HG02840 (cell line): ENCODE measurements around the gene MAP3K10.
"Not testable (repeated sequence)": the region's sequence is repeated elsewhere in the genome, so short reads cannot be mapped to it uniquely, and the experiment has no call there.

Experiments used
- ATAC-seq: cut with Tn5 transposase; IDR thresholded peaks from one replicate; pipeline ENCODE4 v1.9.1; 2021; ENCODE audit warnings: mild to moderate bottlenecking, moderate library complexity, moderate number of reproducible peaks; ENCODE audit not compliant: unreplicated experiment, low FRiP score

The MAP3K10 gene

DNA sequence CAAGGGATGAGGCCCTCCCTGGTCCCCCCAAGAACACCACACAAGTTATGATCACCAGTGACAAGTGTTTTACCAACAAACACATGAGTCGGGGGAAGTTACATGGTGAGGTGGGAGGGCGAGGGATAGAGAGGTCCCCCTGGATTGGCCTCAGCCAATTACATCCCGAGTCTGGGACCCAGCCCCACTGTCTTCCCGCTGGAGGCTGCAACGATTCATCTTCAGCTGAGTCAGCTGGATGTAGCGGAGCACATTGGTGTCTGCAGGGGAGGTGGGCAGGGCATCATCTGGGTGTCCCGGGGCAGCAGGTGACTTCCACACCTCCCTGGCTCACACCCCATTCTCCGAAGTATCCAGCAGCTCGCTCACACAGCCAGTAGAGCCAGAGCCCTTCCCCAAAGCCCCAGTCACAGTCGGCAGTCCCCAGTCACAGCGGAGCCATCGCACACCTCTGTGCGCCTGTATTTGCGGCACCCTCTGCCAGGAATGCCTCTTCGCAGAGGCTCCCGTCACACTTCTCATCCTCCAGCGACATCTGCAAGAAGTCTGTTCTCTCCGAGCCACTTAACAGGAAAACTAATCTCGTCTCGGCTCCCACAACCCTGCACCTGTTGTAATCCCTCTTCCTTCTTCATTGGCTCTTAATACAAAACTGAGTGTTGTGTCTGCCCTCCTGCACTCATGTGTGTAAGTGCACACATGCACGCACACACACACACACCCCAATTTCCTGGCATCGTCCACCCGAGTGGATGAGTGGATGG, 25.0 kb downstream of the MAP3K10 start:
- ATAC-seq, result no peak

DNA sequence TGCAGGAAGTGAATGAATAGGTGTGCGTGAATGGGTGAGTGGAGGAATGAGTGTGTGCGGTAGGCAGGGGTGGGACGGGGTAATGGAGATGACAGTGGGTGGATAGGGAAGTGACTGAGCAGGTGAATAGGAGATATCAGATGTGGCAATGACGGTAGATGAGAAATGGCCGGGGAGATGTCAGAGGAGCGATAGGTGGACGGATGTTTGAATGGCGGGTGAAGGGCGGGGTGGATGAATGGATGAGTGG, 25.5 kb downstream of the MAP3K10 start:
- ATAC-seq, result no peak

DNA sequence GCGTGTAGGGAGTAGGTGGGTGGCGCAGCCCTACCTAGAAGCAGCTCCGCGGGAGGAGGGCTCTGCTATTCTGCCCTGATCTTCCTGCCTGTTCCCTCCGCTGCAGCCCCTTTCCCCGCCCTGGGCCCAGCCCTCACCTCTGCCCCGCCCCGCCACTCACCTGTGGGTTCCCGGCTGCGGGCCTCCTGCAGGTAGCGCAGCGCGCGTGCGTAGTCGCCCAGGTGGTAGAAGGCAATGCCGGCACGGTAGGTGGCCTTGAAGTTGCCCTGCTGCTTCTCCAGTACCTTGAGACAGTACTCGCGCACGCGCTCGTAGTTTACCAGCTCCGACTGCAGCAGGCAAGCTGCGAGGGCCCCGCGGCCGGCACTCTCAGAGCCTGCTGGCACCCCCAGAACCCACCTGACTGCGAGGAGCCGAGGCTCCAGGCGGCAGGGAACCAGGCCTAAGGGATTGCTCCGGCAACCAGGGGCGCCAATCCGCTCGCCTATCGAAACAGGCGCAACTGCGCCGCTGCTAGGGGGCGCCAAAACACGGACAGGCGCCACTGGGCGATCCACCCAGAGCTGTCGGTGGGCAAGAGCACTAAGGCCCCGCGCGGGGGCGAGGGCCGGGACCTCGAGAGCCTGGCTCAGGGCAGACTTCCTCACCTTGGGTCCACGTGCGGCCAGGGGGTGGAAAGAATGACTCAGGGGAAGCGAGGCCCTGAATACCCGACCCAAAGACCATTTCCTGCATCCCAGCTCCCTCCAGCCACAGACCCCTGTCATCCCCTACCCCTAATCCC, 26.0 kb downstream of the MAP3K10 start:
- no peak for ATAC-seq

DNA sequence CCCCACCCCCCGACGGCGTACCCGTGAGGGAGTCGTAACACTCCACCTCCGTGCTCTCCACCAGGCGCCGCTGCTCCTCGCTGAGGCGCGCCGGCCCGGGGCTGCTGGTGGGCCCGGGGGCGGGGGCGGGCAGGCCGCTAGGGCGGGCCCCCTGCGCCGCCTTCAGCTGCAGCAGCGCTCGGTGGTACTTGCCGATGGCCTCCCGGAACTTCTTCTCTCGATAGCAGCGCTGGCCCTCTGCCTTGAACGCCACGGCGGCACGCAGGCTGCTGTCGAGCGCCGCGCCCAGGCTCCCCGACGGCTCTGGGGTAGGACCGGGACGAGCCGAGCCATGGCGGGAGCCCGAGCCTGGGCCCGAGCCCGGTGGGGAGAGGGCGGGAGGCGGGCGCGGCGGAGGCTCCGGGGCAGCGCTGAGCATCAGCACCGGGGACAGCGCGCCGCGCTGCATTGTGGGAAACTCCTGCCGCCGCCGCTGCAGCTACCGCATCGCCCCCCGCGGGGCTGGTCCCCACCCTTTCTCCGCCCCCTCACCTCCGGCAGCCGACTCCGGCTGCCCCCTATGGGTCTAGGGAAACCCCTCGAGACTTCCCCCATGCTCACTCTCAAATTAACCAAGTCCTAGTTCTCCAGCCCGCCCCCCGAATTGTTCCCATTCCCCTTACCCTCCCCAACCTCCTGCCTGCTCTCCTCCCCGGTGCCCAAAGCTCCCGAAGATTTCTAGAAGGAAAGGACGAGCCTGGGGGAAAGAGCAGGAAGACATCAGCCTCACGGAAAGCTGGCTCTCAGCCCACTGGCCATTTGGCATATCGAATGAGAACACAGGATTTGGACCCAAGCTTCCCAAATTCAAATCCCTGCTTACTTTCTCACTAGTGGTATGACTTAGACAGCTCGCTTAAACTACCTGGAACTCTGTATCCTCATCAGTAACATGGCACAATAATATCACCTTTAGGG, 27.0 kb downstream of the MAP3K10 start, which contains the start of gene TTC9B:
Gene TTC9B, minus strand, starts transcription at position 451 of the 957 bp plus-strand sequence. Its CDS starts 3 bp downstream, at position 448.
- ATAC-seq, result no peak

DNA sequence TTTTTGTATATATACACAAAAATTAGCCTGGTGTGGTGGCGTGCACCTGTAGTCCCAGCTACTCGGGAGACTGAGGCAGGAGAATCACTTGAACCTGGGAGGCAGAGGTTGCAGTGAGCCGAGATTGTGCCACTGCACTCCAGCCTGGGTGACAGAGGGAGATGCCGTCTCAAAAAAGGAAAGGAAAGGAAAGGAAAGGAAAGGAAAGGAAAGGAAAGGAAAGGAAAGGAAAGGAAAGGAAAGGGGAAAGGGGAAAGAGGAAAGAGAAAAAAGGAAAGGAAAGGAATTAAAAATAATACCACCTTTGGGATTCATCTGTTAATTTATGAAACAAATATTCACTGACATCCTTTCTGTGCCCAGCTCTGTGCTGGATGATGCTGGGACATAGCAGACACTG, 27.8 kb downstream of the MAP3K10 start:
- not testable (repeated sequence) for ATAC-seq

DNA sequence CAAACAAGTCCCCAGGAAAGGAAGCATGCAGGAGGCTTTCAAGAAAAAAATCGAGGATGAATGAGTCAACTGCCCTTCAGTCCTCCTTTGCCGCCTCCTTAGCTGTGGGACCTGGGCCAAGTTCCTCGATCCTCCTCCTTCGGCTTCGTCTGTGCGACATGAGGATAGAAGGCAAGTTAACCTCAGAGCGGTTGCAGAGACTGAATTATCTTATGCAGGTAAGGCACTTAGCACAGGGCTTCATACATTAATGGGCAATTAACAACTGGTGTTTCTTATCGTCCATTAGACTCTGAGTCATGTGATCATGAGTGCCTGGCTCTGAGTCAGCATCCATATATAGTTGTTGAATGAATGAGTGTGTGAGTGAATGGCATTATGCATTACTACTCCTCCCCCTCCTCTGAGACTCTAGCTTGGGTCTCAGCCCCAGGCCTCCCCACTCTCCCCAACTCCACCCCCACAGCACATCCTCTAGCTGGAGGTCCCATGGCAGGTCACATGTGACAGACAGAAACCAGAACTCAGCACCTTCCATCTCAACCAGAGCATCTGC, 28.6 kb downstream of the MAP3K10 start:
- no peak for ATAC-seq

DNA sequence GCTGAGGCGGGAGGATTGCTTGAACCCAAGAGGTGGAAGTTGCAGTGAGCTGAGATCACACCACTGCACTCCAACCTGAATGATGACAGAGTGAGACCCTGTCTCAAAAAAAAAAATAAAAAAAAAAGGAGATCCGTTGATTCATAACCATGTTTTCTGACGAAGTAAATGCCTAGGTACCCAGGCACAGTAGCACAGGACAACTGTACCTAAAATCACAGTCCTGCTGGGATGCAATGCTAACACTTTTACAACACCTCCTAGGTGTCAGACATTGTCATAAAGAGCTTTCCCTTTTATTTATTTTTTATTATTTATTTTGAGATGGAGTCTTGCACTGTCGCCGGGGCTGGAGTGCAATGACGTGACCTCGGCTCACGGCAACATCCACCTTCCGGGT, 29.4 kb downstream of the MAP3K10 start:
- no peak for ATAC-seq

DNA sequence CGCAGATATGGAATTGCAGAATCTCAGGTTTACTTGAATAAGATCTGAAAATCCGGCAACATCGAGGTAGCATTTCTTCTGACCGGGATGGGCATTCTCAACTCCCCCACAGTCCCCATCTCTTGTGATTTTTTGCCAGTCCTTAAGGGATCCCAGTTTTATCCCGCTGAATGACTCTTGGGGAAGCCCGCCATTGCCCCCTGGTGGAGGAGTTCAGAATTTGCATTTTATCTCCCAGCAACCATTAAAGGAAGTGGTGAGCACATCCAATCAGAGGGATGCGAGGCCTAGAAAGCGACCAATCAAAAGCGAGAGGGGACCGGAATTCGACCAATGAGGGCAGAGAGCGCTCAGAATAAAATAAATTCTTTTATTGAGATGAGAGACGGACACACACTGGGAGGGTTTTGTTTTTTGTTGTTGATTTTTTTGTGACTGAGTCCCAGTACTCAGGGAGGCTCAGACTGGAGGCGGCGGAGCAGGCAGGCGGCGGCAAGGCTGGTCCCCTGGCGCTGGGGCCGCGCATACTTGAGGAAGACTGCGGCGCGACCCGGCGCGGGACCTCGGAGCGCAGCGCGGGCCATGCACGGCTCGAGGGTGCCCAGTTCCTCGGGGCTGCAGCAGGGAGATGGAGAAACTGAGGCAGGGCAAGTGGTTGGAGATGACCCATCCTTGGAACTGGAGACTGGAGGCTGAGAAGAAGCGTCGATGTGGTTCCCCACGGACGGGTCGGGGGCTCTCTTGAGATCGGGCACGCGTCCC, 30.8 kb downstream of the MAP3K10 start:
- no peak for ATAC-seq

DNA sequence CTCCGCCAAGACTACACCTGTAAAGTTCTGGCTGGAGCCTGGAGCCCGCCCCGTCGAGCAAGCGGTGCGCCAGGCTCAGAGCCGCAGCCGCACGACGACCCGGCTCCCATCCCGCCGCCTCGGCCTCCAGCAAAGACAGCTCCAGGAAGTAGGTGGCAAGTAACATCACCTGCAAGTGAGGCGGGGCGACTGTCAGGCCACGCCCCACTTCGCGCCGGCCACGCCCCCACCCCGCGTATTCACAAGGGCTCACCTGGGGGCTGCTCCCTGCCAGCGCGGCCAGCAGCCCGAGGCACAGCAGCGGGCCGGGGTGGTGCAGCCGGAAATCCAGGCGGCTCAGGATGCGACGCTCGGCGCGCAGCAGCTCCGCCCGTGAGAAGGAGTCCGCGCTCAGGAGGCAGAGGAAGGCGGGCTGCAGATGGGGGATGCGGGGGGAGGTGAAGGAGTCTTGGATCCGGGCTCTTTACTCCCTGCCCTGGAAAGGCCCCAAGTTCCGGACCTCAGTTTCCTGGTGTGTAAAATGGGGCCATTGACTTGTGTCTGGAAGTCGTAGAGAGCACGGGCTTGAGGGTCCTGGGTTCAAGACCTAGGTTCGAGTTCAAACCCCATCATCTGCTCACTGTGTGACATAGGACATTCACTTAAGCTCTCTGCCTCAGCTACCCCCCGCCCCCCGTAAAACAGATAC, 32.1 kb downstream of the MAP3K10 start:
- no peak for ATAC-seq

DNA sequence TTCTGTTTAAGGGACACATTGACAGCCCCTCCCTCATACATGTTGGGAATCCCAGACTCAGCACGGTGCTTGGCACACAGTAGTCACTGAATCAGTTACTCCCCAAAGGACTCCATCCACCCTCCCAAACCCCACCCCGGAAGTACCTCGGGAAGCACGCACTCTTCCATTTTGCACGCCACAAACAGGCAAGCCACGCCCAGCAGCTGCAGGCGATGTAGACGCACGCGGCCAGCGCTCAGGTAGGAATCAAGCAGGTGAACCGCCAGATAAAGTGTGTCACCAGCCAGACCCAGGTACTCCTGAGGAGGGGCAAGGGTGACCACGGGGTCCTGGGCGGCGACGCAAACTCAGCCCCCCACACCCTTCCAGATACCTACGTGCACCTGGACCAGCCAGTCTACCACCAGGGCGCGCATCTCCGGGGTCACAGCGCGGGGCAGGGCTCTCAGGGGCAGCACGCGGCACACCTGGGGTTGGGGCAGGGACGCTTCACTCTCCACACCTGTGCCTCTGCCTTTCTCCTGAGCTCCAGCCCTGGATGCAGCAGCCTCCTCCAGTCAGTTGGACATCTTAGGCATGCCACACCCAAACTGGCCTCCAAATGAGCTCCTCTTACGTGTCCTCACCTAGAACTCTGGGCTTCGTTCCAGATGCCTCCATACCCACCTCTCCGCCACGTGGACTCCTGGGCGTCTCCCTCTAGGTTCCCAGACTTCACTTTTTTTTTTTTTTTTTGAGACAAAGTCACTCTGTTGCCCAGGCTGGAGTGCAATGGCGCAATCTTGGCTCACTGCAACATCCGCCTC, 33.3 kb downstream of the MAP3K10 start:
- ATAC-seq, result no peak

DNA sequence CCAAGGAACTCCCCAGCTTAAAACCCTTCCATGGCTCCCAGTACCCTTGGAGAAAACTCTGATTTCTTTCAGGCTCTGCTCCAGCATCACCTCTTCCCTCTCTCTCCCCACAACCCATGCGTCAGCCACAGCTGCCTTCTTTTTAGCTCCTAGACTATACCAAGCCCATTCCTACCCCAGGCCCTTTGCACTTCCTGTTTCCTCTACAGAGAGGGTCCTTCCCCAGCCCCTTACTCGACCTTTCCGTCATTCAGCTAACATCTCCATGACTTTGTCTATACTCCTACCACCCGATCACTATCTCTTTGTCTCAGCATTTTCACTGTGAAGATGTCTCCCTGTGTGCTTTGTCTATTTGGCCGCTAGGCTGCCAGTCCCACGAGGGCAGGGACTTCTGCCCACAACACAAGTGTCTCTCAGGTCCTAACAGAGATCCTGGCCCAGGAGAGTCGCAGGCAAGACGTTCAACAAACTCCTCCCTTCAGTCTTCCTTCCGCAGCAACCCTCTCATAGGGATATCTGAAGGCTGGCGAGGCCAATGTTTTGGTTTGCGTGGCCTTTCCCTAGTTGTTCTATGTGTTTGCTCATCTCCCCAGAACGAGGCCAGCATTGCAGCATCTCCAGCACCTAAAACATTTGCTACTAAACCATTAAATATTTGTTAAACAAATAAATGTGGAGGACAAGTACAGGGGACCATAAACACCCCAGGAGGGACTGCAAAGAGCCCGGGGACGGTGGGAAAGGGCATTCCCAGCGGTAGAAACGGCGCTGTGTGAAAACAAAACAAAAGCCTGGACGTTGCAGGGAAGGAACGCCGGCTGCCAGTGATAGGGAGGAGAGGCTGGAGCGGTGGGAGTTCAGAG, 34.4 kb downstream of the MAP3K10 start:
- no peak for ATAC-seq

DNA sequence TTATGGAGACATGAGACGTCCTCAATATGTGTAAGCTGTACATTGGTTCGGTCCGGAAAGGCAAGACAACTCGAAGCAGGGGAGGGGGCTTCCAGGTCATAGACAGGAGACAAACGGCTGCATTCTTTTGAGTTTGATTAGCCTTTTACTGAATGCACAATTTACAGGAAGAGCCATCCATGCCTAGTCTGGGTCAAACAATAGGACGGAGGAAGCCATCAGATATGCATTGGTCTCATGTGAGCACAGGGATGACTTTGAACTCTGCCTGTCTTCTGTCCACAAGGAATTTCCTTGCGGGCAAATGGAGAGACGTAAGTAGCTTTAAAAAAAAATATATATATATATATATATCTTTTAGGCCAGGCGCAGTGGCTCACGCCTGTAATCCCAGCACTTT, 37.1 kb downstream of the MAP3K10 start:
- ATAC-seq, result no peak

DNA sequence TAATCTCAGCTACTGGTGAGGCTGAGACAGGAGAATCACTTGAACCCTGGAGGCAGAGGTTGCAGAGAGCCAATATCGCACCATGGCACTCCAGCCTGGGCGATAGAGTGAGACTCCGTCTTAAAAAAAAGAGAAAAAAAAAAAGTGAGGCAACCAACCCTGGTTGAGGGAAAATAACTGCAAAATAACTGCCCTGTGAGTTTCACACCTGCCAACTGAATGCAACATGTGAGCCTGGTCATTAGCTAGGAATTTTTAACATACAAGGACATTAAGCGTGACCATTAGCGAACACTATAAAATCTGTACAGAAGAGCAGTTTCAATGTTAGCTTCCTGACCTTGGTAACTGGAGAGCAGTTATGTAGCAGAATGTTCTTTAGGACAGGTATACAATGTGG, 37.6 kb downstream of the MAP3K10 start:
- ATAC-seq, result no peak

DNA sequence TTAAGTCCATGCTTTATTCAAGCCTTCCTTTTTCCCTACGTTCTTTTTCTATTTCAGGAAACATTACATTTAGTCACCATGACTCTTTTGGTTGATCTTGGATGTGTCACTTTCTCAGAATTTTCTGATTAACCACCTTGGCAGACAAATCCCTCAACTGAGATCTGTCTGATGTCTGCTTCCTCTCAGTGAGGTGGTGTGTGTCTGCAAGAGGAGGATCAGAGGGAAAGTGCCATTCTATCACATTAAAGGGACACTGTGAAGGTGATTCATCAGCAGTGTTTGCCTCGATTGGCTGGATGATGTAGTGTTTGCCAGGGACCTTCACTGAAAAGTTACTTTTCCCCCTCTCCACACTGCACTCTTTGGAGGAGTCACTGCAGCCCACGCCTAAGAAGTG, 38.3 kb downstream of the MAP3K10 start:
- no peak for ATAC-seq

DNA sequence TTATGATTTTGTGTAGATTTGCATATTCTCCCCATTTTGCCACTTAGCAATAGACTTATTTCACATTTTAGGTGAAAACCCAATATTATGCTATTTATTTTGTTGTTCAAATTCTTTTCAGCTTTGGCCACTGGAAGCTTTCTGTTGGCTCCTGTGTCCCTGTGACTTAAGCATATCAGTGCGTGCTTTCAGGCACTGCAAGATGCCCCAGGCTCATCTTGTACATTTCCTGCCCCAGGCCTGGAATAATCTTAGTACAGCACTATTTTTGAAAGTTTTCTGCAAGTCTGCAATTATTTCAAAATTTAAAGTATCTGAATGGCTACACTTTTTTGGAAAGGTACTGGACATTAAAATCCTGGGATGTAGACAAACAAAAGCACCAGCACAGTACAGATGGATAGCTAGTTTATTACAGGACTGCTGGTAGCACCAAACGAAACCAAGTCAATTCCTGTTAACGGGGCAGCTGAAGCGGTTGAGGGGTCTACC, 38.7 kb downstream of the MAP3K10 start:
- no peak for ATAC-seq

DNA sequence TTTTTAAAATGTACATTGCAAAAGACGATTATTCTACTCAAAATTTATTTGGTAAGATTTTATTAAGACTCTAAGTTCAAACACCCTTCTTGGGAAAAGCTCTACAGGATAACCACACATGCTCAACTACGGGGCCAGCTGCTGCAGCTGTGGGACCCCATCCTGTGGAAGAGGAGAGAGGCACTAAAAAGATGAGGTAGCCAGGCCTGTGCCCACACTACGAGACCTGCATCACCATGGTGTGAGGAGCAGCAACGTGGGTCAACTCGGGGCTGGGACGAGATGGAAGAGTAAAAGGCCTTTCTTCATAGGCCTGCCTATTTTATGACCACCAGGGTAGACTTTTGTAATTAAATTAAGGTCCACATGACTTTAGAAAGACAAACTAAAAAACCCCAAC, 39.8 kb downstream of the MAP3K10 start:
- no peak for ATAC-seq
